Activated CD4-positive, alpha-beta memory T cell treated with anti-CD3 and anti-CD28 coated beads, Interleukin-2, amount 10 ng/mL, durations not matched to agents 7 days and 5 days (primary cell): ENCODE data around the gene FSIP1. TPM values are rescaled to one million over a fixed set of nuclear protein-coding genes. Genes with fewer than 3 reads are reported as not detected.
A peak's percentile ranks its signal among the peaks of the same experiment; 100 is the strongest.

Source experiments
- CTCF ChIA-PET: fragments of 350-600 bp; sonication (Branson Sonifier 250); formaldehyde crosslinking; loops from one replicate; lab custom pipeline; 2021; ENCODE audit warnings: antibody characterized with exemption, inconsistent platforms; lab: Charles Lee
- POLR2A ChIA-PET: fragments of 350-600 bp; sonication (Branson Sonifier 250); formaldehyde crosslinking; loops from one replicate; lab custom pipeline; 2021; ENCODE audit warnings: antibody characterized with exemption; lab: Charles Lee
- DNase-seq: peaks from one replicate; pipeline ENCODE4 v3.0.0-alpha.2; 2020
- H3K27ac Mint-ChIP-seq: one replicate; pipeline ENCODE4 v1.8.0; 2021; ENCODE audit warnings: mild to moderate bottlenecking, mixed read lengths
- H3K27me3 Mint-ChIP-seq: one replicate; pipeline ENCODE4 v1.8.0; 2021; ENCODE audit warnings: mixed read lengths
- H3K36me3 Mint-ChIP-seq: one replicate; pipeline ENCODE4 v1.8.0; 2021; ENCODE audit warnings: low read depth, mixed read lengths
- H3K4me1 Mint-ChIP-seq: one replicate; pipeline ENCODE4 v1.8.0; 2021; ENCODE audit warnings: mixed read lengths
- H3K4me3 Mint-ChIP-seq: one replicate; pipeline ENCODE4 v1.8.0; 2021; ENCODE audit warnings: mild to moderate bottlenecking, mixed read lengths
- H3K9me3 Mint-ChIP-seq: one replicate; pipeline ENCODE4 v1.8.0; 2021; ENCODE audit warnings: mixed read lengths
- total RNA-seq, 2 experiments: library from RNA; stranded (reverse); gene quantifications; one replicate each; pipeline ENCODE4 v1.2.3, GENCODE V29; 2021

FSIP1 gene
- total RNA-seq, 2 experiments from 2014 or later, result 0.58 to 0.88 TPM

DNA sequence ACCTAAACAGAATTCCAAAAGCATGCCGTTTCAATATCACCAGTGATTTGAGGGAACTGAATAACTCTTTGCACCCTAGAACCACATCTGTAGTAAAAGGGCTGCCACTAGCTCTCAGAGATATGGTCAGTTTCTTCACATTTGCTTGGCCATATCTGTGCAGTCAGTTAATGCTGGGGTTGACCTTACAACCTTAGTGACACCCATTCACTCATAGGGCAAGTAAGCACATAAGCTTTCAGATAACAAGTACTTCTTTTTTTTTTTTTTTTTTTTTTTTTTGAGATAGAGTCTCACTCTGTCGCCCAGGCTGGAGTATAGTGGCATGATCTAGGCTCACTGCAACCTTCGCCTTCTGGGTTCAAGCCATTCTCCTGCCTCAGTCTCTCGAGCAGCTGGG lies 20.4 kb upstream of the FSIP1 start:
- H3K9me3 Mint-ChIP-seq, result no peaks in the 10 kb centered on the region
- DNase-seq, result no peak
- H3K4me1 Mint-ChIP-seq, result no peaks in the 10 kb centered on the region
- ChIA-PET CTCF (interaction anchor here (0.7 kb wide), 2 partner anchors 46 to 356 kb away, joined by 3 to 4 read pairs; no protein-coding TSS in a partner anchor), POLR2A (no interaction called here)
- no peak overlapping the region for H3K4me3 Mint-ChIP-seq
- H3K27ac Mint-ChIP-seq, result no peak overlapping the region
- peaks cover 23% of the 10 kb centered on the region for H3K27me3 Mint-ChIP-seq
- H3K36me3 Mint-ChIP-seq, result no peaks in the 10 kb centered on the region

DNA sequence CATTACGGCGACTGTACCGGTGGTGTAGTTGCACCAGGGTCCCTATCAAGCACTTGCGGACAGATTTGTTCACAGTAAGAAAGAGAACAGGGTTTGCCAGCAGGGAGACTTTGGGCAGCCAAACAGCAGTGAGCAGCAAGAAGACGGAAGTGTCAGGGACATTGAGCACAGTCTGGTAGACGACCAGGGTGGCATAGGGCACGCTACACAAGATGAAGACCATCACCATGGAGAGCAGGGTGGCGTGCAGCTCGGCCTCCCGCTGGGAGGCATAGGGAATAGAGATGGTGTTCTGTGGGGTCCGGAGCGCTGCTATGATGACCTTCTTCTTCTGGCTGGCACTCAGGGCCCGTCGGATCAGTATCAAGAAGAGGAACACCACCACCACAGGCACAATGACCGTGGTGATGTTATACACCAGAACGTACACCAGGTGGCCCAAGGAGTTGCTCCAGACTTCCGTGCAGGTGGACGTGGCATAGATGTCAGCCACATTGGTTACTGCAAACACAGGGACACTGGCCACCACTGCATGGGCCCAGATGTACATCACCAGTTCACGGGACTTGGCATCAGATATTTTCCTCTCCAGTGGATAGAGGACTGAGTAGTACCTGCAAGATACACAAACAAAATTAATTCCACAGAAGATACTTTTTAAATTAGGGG lies 19.1 kb upstream of the FSIP1 start:
- POLR2A ChIA-PET, result no interaction called here
- Mint-ChIP-seq H3K4me1 (no peaks in the 10 kb centered on the region), H3K9me3 (no peaks in the 10 kb centered on the region), H3K4me3 (no peak overlapping the region), H3K27me3 (peaks cover 19% of the 10 kb centered on the region), H3K27ac (no peak overlapping the region), H3K36me3 (no peaks in the 10 kb centered on the region)
- peak; percentile 23 for DNase-seq
- CTCF ChIA-PET, result interaction anchor here (1.2 kb wide), 1 partner anchor 122 kb away, joined by 3 read pairs; no protein-coding TSS in a partner anchor

DNA sequence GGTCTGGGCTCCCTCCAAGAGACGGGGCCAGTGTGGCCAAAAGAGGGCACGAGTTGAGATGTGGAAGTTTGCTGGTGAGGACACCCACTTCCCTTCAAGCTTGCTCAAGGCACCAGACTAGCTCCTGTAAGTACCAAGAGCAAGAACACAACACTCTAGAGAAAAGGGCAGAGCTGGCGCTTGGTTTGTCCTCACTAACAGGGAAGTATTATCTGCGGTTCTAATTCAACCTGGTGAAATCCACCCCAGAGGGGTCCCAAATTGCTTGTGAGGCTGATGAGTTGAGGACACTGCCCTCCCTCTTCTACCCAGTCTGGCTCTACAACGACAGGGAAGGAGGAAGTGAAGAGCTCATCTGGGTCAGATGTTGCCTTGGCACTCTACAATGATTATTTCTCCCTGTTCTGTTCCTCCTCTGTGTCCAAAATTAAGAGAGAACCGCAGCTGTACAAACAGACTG lies 16.9 kb upstream of the FSIP1 start:
- H3K36me3 Mint-ChIP-seq, result no peaks in the 10 kb centered on the region
- H3K4me3 Mint-ChIP-seq, result no peak overlapping the region
- no peak for DNase-seq
- H3K4me1 Mint-ChIP-seq, result no peaks in the 10 kb centered on the region
- ChIA-PET CTCF (interaction anchor here (1.2 to 2.8 kb wide), 2 partner anchors 10 to 12 kb away, joined by 3 to 12 read pairs; no protein-coding TSS in a partner anchor), POLR2A (interaction anchor here (1.0 kb wide), 1 partner anchor 74 kb away, joined by 3 read pairs; no protein-coding TSS in a partner anchor)
- H3K27me3 Mint-ChIP-seq, result peaks cover 28% of the 10 kb centered on the region
- H3K9me3 Mint-ChIP-seq, result no peaks in the 10 kb centered on the region
- H3K27ac Mint-ChIP-seq, result no peak overlapping the region

DNA sequence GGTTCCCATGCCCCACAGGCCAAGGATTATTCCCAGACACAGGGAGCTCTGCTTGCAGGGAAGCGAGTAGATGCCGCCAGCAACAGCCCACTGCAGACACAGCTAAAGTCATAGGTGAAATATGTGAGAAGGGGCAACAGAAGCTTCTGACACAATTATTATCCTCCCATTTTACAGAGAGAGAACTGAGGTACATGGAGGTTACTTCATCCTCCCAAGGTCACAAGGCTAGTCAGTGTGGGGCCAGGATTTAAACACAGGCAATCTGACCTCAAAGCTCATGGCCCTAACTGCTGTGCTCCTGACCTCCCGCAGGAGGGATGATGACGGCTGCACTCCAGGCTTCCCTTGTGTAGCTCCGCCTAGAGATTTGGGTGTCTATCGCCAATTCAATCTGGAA lies 15.7 kb upstream of the FSIP1 start:
- peaks cover 35% of the 10 kb centered on the region for H3K27me3 Mint-ChIP-seq
- H3K4me1 Mint-ChIP-seq, result no peaks in the 10 kb centered on the region
- no peak for DNase-seq
- H3K4me3 Mint-ChIP-seq, result no peak overlapping the region
- no peak overlapping the region for H3K27ac Mint-ChIP-seq
- POLR2A ChIA-PET, result no interaction called here
- H3K36me3 Mint-ChIP-seq, result no peaks in the 10 kb centered on the region
- H3K9me3 Mint-ChIP-seq, result no peaks in the 10 kb centered on the region
- CTCF ChIA-PET, result interaction anchor here (1.2 to 2.8 kb wide), 2 partner anchors 9 to 11 kb away, joined by 3 to 12 read pairs; no protein-coding TSS in a partner anchor

DNA sequence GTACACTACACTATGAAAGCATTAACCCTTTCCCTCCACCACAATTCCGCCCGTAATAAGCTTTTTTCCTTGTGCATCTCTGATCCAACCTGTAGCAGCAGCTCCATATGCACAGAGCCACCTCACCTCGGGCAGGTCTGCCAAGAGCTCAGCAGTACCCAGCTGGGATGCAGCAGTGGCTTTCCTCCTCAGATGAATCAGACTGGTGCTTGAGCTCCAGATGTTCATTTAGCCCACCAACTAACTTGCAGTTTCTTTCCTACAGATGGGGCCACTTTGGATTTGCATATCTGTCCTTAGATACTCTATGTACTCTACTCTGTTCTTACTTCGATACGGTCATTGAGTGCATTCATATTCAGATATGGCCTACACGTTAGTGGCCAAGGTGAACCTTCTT lies 14.8 kb upstream of the FSIP1 start:
- H3K36me3 Mint-ChIP-seq, result no peaks in the 10 kb centered on the region
- POLR2A ChIA-PET, result interaction anchor here (1.1 kb wide), 1 partner anchor 15 kb away, joined by 3 read pairs; no protein-coding TSS in a partner anchor

DNA sequence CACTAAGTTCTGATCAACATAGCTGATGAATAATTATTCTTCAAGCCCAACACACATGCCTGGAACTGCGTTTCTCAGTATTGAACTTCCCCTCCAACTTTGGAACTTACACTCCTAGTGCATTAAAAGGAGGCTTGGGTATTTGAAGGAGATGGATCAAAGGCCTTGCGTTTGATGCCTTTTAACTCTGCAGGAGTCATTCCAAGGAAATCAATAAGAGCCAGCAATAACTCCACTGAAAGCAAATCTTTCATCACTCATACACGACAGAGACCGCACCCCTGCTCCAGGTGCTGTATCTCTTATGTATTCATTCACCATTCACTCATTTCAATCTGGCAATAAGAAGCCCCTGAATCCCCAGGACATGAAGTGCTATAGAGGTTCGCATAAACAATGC lies 14.0 kb upstream of the FSIP1 start:
- Mint-ChIP-seq H3K36me3 (no peaks in the 10 kb centered on the region), H3K4me3 (no peak overlapping the region), H3K4me1 (no peaks in the 10 kb centered on the region), H3K27ac (no peak overlapping the region), H3K9me3 (no peaks in the 10 kb centered on the region), H3K27me3 (peaks cover 44% of the 10 kb centered on the region)
- CTCF ChIA-PET, result no interaction called here
- no peak for DNase-seq
- POLR2A ChIA-PET, result interaction anchor here (1.1 kb wide), 1 partner anchor 15 kb away, joined by 3 read pairs; no protein-coding TSS in a partner anchor

More for the DNA sequence above, 14.8 kb upstream of the FSIP1 start:
- DNase-seq, result no peak
- peaks cover 41% of the 10 kb centered on the region for H3K27me3 Mint-ChIP-seq
- H3K9me3 Mint-ChIP-seq, result no peaks in the 10 kb centered on the region
- no peaks in the 10 kb centered on the region for H3K4me1 Mint-ChIP-seq
- no peak overlapping the region for H3K4me3 Mint-ChIP-seq
- no peak overlapping the region for H3K27ac Mint-ChIP-seq
- CTCF ChIA-PET, result no interaction called here

DNA sequence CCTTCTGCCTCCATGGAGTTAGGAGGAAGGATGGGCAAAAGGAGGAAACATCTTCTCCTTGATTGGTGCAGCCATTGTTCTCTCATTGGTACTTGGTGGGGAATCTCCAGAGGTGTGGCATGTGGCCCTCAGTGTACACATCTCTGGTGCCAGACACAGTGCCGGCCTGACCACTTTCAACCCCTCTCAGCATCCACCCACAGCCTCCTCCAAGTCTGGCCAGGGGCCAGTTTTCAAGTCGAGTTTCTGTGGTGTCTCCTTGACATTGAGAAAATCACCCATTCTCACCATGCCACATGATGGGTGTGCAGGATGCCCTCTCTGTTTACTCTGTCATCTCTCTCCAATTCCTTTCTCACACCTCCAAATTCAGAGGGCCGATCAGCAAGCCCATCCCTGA lies 12.8 kb upstream of the FSIP1 start:
- no peaks in the 10 kb centered on the region for H3K36me3 Mint-ChIP-seq
- no peaks in the 10 kb centered on the region for H3K9me3 Mint-ChIP-seq
- POLR2A ChIA-PET, result no interaction called here
- H3K4me1 Mint-ChIP-seq, result no peaks in the 10 kb centered on the region
- H3K27ac Mint-ChIP-seq, result no peak overlapping the region
- H3K4me3 Mint-ChIP-seq, result no peak overlapping the region
- CTCF ChIA-PET, result no interaction called here
- peaks cover 41% of the 10 kb centered on the region for H3K27me3 Mint-ChIP-seq
- DNase-seq, result no peak

DNA sequence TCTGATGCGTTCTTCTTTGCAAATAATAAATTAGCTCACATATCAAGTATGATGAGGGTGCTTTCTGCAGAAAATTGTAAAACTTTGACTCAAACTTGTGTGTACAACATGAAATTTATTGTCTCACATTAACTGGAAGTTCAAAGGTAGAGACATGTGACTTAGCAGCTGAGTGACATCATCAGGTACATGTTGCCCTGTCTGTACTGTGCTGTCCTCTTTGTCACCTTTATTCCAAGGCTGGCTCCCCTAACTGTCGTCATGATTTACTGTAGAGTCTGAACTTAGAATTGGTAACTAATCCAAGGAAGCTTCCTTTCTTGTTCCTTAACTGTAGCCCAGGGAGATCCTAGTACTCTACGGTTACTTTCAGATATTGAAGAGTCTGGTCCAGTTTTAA lies 12.3 kb upstream of the FSIP1 start:
- ChIA-PET CTCF (no interaction called here), POLR2A (no interaction called here)
- Mint-ChIP-seq H3K4me1 (no peaks in the 10 kb centered on the region), H3K27ac (no peak overlapping the region), H3K36me3 (no peaks in the 10 kb centered on the region), H3K4me3 (no peak overlapping the region), H3K9me3 (no peaks in the 10 kb centered on the region), H3K27me3 (peaks cover 40% of the 10 kb centered on the region)
- DNase-seq, result no peak

DNA sequence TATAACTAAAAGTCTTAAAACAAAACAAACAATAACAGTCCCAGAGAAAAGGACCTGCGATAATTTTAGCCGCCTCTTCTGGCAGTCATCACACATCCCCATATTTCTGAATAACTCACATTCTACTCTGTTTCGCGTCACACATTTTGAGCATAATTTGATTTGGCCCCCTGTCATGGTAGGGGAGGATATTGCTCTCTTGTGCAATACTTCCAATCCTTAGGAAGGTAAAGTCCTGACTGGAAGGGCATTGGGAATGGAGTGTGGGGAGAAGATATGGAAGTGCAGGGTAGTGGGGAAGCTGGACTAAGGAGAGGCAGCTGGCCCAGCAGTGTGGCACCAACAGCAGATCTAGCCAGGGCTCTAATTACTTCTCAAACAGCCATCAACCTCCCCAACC lies 11.3 kb upstream of the FSIP1 start:
- DNase-seq, result no peak
- ChIA-PET CTCF (no interaction called here), POLR2A (no interaction called here)
- no peak overlapping the region for H3K4me3 Mint-ChIP-seq
- H3K27me3 Mint-ChIP-seq, result peaks cover 36% of the 10 kb centered on the region
- H3K36me3 Mint-ChIP-seq, result no peaks in the 10 kb centered on the region
- H3K9me3 Mint-ChIP-seq, result no peaks in the 10 kb centered on the region
- H3K27ac Mint-ChIP-seq, result no peak overlapping the region
- no peaks in the 10 kb centered on the region for H3K4me1 Mint-ChIP-seq

DNA sequence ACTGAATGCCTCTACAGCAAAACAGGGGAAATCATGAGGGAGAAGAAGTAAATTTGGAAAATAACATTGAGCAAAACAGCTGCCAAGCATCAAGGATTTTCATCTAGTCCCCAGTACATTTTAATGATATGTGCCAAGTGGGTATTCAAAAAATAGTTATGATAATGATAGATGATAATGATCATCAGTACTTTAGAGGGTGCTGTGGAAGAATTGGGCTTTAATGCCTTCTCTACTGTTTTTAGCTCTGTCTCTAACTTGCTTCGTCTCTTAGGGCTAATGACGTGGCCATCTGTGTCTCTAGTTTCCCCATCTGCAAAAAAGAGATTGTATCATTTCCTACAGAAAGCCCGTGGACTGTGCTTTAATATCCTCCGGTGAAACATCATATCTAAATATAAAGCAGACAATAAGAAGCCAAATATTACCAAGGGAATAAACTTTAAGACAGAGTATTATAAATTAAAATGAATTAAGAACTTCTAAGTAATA lies 10.2 kb upstream of the FSIP1 start:
- Mint-ChIP-seq H3K36me3 (no peaks in the 10 kb centered on the region), H3K27ac (no peak overlapping the region), H3K4me3 (no peak overlapping the region), H3K9me3 (no peaks in the 10 kb centered on the region), H3K27me3 (peaks cover 36% of the 10 kb centered on the region), H3K4me1 (peaks cover 9% of the 10 kb centered on the region)
- DNase-seq, result no peak
- ChIA-PET CTCF (no interaction called here), POLR2A (no interaction called here)

DNA sequence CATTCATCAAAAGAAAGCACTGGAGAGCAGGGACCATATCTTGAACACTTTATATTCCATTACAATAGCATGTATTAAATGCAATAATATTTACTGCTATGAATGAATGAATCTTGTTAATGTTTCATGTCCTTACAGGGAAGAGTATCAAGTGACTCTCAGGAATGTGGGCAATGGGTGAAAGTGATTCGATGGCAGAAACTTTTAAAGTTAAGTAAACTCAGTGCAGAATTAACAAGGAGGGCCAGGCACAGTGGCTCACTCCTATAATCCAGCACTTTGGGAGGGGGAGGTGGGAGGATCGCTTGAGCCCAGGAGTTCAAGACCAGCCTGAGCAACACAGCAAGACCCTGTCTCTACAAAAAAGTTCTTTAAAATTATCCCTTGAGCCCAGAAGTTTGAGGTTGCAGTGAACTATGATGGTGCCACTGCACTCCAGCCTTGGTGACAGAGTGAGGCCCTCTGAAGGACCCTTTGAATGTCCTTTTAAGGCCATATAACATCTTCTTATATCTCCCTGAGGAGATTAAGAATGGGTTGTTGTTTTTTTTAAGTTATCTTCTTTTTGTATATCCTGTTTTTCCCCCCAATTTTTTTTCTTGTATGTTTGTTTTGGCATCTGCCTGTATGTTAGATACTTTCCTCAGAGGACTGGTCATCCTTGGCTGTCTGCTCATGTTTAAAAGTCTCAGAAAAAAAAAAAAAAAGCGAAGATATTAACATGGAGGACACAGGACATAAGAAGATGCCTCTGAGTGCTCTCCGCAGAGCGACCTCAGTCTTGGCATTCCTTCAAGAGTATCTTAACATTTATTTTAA lies 9.6 kb upstream of the FSIP1 start:
- Mint-ChIP-seq H3K9me3 (no peaks in the 10 kb centered on the region), H3K36me3 (no peaks in the 10 kb centered on the region), H3K4me1 (peaks cover 12% of the 10 kb centered on the region), H3K27me3 (peaks cover 33% of the 10 kb centered on the region), H3K27ac (no peak overlapping the region), H3K4me3 (no peak overlapping the region)
- ChIA-PET POLR2A (no interaction called here), CTCF (no interaction called here)
- DNase-seq, result no peak

DNA sequence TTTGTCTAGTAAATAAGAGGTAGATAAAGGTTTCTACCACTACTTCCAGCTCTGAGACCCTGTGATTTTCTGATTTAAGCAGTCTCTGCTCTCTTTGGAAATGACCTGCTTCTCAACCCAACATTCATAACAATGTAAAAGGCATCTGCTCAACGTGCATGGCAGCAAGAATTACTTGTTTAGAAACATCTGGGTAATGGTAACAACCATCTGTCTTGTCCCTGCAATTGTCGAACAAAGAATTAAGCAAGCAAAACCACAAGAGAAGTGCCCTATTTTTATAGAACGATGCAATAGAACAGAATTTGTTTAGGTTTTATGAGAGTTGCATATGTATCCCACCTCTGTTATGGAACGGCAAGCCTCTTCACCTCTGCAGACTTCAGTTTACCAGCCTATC lies 7.1 kb upstream of the FSIP1 start:
- H3K9me3 Mint-ChIP-seq, result no peaks in the 10 kb centered on the region
- peaks cover 2% of the 10 kb centered on the region for H3K36me3 Mint-ChIP-seq
- no peak overlapping the region for H3K27ac Mint-ChIP-seq
- DNase-seq, result no peak
- peaks cover 30% of the 10 kb centered on the region for H3K4me1 Mint-ChIP-seq
- no peak overlapping the region for H3K4me3 Mint-ChIP-seq
- POLR2A ChIA-PET, result no interaction called here
- CTCF ChIA-PET, result interaction anchor here (1.2 to 1.8 kb wide), 2 partner anchors 9 to 85 kb away, joined by 3 to 10 read pairs; no protein-coding TSS in a partner anchor
- H3K27me3 Mint-ChIP-seq, result peaks cover 19% of the 10 kb centered on the region
